Measurements from ENCODE around the gene KDM4C.
"Not testable (repeated sequence)": the region's sequence is repeated elsewhere in the genome, so short reads cannot be mapped to it uniquely, and the experiment has no call there.

The KDM4C gene

DNA sequence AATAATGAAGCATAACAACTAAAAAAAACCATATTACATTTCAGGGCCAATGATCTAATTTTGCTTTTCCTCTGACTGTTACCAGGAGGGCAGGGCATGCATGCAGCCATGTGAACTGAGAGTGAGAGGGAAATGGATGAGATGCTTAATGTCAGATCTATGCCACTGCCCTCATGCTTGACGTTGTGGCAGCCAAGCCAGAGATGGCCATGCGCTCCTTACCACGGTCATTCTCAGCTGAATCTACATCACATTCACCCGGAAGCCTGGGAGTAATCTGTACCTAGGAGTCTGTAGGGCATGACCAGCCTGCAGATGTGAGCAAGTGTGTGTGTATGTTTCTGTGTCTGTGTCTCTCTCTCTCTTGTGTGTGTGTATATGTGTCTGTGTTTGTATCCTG, 183.7 kb downstream of the KDM4C start:
- no peak for DNase-seq

DNA sequence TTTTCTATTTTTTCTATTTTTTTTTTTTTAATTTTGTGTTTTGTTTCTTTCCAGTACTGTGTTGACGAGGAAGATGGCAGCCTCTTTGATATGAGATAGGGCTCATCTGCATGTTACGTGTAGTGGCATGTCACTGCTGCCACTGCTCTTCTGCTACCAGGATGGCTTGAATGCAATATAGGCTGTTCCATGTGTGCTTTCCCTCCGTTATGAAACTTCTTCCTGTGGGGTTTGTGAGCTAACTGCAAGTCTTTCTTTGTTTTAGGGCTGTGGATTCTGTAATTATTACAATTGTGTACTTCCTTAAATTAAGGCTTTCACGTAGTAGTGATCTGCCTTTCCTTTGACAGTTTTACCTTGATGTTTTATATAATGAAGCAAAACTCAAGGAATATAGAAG, 184.6 kb downstream of the KDM4C start:
- no peak for DNase-seq

DNA sequence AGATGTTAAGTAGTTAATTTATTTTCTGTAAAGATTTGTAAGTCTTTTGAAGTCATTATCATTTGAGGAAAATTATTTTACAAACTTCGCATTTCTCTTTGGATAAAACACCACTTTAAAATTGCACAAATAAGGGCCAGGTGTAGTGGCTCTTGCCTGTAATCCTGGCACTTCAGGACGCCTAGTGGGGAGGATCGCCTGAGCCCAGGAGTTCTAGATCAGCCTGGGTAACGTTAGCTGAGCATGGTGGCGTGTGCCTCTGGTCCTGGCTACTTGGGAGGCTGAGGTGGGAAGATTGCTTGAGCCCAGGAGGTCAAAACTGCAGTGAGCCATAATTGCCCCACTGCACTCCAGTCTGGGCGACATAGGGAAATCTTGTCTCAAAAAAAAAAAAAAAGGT, 185.5 kb downstream of the KDM4C start:
- DNase-seq = no peak

DNA sequence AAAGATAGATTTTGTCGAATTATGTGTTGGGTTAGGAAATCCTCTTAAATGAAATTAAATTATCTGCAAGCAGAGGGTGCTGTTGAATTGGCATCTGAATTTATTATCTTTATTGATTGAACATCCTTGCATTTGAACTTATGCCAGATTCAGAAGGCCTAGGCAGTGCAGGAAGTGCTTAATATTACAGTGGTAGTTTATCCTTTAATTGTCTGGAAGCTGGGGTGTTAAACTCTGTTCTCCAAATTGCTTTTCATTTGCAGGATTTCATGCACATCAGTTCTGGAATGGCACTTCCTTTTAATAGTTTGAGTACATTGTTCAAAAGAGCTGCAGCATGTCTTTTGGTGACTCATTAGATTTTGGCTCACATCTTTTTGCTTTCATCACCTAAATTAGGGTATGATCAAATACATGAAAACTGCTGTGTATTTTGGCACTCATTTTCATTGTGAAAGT, 186.3 kb downstream of the KDM4C start:
- no peak for DNase-seq

DNA sequence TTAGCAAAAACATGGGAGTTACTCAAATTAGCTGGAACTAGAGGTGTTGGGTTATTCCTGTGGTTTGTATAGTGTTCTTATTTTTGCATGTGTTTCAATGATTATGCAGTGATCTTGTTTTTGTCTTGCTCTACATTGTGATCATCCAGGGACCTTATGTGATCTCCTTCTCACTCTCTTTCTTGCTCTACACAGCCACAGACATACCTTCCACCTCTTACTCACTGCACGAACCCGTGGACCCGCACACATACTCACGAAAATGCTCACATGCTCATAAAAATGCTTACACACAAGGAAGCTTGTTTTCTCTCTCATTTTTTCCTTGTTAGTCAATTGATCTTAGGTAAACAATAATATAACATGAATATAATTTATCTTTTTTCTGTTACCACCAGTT, 187.1 kb downstream of the KDM4C start:
- no peak for DNase-seq

DNA sequence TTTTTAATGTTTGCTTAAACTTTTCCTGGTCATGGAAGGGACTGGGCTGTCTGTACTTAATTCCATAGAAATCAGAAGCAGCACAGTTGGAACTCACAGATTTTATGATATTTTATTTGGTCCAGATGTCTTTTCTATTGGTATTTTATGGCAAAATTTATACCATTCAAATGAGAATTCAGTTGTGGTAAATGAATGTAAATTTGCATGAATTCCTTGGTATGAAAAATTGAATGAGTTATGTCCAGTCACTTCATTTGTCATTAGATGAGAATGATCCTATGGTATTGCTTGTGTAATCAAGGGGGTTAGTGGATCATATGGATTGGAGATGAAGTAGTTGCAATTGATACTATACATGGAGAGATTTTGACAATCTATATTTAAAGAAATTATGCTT, 188.0 kb downstream of the KDM4C start:
- no peak for DNase-seq

DNA sequence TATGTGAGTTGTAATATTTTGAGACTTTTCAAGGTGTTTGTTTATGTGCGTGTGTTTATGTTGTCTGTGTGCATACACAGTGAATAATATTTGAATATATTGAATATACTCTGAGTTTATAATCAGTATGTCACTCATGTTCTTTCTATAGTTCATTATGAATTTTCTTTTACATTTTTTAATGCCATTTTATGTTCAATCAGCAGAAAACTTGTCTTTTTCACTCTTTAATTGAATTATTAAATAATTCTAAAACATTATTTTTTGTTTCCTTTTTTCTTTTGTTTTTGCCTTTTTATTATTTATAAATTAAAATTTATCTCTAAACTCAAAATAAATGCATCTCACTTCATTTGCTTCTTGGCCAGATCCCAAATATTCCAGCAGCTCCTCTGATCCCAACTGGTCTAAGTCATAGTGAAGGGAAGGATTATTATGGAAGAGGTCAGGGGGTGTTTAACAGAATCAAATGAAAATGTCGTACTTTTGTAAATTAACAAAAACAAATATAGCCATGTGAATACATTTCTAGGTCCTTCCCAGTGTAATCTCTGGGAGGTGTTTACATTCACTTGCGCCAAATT, 188.9 kb downstream of the KDM4C start:
- no peak for DNase-seq

DNA sequence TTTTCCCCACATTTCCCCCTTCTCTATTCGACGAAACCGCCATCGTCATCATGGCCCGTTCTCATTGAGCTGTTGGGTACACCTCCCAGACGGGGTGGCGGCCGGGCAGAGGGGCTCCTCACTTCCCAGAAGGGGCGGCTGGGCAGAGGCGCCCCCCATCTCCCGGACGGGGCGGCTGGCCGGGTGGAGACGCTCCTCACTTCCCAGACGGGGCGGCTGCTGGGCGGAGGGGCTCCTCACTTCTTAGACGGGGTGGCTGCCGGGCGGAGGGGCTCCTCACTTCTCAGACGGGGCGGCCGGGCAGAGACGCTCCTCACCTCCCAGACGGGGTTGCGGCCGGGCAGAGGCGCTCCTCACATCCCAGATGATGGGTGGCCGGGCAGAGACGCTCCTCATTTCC, 191.1 kb downstream of the KDM4C start:
- DNase-seq = not testable (repeated sequence)

DNA sequence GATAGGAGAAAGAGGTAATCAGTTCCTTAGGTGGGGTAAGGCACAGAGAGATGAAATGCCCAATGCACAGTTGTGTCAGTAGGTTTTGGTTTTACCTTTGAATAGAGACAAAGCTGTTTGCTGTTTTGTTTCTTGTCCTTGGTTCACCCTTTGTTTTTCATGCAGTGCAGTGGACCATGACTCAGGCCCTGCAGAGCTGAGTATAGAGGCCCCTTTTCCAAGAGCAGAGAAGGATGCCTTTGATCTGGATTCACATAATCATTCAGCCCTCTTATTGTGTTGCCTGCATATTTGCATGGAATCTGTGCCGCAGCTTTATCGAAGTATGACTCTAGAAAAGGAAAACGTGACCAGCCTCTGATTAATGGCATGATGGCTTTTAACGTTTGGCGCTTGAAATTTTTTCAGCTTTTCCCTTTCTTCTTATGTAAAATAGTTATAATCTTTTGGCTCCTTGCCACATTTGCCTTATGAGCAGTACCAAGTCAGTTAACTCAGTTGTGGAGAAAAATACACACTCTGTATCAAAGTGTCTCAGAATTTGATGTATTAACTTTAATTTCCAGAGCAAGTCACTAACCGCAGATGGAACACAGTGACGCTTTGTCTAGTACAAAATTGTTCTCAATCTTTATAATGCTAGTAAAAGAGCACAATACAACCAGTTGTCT, 197.6 kb downstream of the KDM4C start:
- no peak for DNase-seq

DNA sequence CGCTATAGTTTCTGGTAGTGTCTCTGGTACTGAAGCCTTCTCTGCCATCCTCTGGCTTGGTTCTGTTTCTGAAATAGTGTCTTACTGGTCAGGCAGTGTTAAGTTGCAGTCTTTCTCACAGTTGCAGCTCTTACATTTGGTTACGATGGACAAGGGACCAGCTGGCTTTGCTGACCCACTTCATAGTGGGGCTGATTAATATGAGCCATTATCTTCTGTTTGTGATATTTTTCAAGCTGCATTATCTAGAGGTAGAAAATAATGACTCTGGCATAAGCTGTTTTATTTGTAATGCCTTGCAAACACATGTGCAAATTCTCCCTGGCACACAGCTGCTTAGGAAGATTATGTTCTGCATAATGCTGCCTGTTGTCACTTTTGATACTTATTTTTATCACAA, 199.1 kb downstream of the KDM4C start:
- DNase-seq = no peak

DNA sequence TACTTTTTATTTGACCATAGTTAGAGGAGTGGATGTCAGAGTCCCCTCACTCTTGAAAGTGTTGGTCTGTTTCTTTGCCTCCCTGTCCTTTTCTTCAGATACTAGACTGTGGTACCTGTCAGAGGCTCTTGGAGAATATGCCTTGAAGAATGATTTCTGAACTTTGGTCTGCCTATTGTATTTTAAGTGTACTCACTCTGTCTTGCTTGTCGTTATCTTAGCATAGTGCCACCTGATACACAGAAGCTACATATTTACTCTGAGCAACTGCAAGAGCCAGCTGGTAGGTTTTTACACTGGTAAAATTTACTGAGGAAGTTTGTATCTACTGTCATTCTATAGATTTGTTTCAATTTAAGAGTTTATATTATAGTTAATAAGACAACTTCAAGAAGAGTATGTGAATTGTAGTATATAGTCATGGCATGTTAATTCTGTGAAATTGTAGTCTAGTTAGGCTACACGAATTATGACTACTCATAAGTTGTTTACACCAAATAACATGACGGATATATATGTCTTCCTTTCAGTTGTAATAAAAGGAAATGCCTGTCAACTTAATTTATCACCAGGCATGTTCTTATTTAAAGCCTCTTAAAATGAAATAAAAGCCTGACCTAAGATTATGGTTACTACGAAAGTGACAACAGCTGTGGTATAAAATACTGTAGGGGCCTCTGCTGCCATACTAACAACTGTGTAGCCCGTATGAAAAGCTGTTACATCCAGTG, 201.7 kb downstream of the KDM4C start:
- DNase-seq = no peak

DNA sequence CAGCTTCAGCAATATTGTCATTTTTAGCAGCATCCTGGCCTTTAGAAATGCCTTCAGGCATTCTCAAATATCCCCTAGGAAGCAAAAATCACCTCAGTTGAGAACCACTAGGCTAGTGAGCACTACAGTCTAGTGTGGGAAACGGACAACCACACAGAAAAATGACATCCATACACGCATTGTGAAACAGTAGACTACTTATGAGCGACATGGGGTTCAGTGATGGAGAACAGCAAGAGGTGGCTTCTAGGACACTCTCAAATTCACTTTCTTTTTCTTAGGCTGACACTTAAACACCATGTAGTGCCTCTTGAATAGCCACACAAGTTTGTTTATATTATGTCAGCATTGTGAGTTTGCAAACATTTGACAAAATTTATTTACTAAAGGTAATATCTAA, 203.0 kb downstream of the KDM4C start:
- DNase-seq = no peak

DNA sequence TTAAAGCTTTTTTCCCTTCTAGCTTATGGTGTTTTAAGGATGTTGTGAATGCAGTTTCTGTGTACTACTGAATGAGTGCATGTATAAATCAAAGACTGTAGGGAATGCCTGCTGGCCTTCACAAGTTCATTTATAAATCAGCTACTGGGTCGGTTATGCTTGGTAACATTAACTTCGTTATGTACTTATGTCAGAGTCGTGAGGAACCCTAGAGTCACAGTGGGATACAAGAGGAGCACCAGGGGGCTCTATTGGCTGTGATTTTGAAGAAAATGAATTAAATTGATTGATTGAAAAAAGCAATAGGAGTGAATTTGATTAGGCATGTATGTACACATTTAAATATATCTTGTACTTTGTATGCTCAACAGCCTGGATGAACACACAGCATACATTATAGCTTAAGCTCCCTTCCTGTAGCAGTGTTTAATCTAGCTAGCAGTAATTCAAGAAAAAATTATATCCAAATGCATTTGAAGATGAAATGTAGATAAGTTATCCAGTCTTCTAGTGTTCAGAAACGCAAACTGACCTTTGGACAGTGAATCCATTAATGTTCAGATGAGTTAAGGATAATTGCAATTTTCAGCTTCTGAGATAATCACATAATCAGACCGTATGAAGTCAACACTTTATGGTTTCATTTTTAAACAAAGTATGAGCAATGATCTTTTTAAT, 204.2 kb downstream of the KDM4C start:
- DNase-seq = no peak

DNA sequence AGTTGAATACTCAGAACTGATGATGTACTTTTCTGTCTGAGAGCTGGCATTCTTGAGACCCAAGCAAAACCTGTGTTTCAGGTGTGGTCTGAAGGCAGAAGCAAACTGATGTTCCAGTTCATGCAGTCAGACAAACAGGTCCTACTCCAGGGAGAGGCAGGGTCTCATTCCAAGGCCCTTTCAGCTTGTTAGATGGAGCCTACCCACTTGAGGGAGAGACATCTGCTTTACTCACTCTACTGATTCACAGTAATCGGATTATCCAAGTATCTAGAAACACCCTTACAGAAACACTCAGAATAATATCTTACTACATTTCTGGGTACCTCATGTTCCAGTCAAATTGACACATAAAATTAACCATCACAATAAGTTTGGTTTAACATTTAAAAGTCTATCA, 207.8 kb downstream of the KDM4C start:
- DNase-seq = no peak

DNA sequence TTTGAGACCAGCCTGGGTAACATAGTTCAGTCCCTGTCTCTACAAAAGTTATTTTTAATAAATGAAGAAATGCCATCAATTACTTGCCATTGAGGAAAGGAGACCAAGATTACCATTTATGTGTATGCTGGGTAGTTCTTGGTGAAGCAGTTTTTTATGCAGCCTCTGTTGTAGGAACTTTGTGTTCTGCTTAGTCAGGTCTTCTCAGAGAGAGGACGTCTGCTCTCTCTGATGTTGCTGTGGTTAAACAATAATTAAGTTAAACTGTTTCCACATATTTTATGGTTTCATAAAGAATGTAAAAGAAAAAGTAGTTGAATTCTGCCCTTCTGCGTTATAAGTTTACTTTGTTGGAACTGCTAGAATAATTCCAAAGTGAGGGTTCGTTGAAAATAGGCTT, 210.5 kb downstream of the KDM4C start:
- no peak for DNase-seq

DNA sequence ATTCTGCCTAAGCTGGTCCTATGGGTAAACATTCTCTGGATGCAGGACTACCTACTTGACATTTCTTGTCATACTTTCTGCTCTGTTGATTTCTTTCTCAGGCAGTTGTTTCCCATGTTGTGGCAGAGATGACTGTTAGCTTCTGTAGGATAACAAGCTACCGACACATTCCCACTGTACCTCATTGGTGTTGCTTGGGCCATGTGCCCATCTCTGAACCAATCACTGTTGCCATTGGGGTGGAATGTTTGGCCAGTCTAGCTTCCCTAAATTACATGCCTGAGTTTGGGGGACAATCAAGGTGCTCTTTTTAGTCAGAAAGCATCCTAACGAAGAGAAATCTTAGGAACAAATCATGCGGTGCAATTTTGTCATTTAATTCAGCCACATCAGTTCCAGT, 212.0 kb downstream of the KDM4C start:
- DNase-seq = no peak

DNA sequence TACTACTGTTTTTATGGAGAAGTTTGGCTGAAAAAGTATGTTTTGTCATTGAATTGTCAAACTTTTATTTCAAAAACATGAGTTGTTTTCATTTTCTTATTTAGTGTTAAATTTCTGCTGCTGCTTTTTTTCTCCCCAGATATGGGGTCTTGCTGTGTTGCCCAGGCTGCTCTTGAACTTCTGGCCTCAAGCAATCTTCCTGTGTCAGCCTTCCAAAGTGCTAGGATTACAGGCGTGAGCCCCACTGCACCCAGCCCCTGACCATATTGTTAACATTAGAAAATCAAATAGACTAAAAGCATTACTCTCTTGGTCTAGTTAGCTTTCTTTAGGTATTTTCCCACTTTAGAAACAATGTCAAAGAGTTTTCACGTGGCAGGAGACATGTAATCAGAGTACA, 215.3 kb downstream of the KDM4C start:
- no peak for DNase-seq

DNA sequence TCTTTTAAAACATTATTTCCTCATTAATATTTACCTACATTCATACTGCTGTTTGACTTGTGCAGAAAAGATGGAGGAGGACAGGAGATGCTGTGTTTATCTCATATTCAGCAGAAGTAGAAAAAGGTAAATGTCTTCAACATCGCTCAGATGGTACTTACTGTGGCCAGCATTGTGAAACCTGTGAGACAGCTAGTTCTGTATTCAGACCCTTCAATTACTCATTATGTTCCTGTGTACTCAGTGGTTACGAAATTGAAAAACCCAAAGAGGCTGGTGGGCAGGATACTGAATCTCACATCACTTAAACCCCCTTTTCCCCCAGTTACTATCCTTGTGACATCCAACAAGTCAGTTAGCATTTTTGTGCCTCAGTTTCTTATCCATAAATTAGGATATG, 216.0 kb downstream of the KDM4C start:
- DNase-seq = no peak

DNA sequence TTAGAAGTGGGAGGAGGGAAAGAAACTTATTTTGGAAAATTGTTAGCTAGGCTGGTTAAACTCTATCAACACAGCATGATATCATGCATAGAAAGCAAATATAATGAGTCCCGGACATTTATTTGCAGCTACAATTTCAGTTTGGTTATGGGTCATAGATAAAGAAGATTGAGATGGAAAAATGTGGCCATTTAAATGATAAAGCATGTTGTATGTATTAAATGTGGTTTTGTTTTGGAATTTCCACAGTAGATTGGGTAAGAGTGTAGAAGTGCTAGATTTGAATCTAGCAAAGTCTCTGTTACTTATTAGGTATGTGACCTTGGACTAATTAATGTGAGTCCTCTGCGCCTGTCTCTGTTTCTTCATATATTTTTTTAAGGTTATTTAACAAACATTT, 217.4 kb downstream of the KDM4C start:
- DNase-seq = no peak

DNA sequence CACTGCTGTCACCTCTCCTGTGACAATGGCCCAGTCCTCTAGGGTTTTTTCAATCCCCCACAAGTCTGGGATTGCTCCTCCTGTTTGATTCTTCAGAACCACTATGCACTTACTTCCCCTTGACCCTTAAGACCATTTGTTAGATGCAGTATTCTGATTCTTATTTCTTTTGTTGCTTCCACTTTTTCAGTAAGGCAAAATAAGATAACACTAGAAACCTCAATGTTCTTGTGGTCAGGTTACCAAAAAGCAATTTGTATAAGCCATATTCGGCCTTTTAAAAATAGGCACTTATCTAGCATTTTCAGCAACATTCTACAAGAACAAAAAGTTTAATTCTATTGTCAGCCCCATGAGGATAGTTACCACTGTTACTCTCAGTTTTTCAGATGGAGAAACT, 220.0 kb downstream of the KDM4C start:
- no peak for DNase-seq

DNA sequence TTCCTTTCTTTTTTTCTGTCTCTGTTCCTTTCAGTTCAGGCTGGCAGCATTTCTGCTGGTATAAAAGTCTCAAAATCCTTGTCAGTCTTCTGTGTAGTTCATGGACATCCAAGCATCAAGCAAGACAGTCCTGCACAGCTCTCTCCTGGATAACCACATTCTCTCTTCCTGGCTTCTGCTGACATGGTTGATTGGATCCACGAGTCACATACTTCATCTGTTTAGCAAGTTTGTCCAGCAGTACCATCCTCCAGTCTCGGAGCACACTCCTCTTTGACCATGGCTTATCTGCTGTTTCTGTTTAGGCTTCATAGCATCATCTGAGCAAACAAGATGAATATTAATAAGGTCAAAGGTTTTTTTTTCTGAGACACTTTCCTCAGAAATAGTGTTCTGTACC, 220.8 kb downstream of the KDM4C start:
- no peak for DNase-seq

DNA sequence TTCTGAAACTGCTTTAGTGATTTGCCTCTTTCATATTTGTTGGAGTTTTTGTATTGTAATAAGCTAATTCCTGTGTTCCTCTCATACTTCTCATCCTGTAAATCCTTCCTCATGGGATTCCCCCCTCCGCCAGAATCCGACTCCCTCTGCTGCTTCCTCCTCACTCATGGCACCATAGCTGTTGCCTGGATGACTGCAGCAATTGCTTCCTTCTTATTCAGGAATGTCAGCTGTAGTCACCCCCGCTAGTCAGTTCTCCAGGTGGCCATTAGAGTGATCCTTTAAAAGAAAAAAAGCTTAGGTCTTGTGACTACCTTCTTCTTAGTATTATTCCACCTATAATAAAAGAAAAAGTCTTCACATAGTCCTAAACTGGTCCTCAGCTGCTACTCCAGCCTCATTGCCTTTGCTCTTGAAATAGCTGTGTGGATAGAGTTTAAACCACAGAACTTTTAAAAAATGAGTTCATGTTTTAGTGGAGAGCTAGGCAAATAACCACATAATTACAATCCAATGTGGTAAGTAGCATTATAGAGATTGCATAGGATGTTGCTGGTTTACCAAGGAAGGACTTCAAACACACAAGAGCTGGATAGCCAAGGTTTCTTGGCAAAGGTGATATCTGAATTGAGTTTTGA, 227.3 kb downstream of the KDM4C start:
- DNase-seq = no peak

DNA sequence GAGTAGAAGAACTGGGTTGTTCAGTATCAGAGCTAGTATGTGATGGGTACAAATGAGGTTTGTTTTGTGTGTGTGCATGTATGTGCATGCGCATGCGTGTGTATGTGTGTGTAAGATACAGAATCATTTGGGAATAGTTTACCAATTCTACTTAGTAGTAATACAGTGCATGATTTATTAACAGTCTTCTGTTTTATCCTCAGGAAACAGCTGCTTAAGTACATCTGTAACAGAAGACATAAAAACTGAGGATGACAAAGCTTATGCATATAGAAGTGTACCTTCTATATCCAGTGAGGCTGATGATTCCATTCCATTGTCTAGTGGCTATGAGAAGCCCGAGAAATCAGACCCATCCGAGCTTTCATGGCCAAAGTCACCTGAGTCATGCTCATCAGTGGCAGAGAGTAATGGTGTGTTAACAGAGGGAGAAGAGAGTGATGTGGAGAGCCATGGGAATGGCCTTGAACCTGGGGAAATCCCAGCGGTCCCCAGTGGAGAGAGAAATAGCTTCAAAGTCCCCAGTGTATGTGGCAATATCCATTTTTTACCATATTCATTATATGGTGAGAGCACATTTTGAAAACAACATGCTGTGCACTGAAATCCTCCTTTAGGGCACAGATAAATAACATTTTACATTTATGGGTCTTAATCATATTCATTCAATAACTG, 228.5 kb downstream of the KDM4C start:
- no peak for DNase-seq

Data from CD4-positive, alpha-beta T cell treated with Interleukin-4 for 1 hour (primary cell).